HCT116 (cell line): ENCODE data around the gene G3BP1. TPM values are rescaled to one million over a fixed set of nuclear protein-coding genes. Genes with fewer than 3 reads are reported as not detected.

Experiments used
- ATAC-seq: fragments of 200-7000 bp; cut with Tn5 transposase; 2 replicates; pipeline ENCODE4 v1.9.1; 2020; ENCODE audit warnings: mild to moderate bottlenecking, moderate library complexity
- BruUV-seq: library from RNA; stranded (reverse); fragments of 400-500 nt; replicated peaks from 2 replicates; lab custom pipeline; 2021; lab: Mats Ljungman, UMichigan
- CTCF ChIA-PET: fragments of 300-600 bp; sonication (Branson Sonifier 250); formaldehyde crosslinking; loops from one replicate; lab custom pipeline; 2021; ENCODE audit warnings: antibody characterized with exemption; lab: Charles Lee
- POLR2A ChIA-PET: fragments of 300-600, 350-600 bp; sonication (Branson Sonifier 250); formaldehyde crosslinking; loops from one replicate; lab custom pipeline; 2021; ENCODE audit warnings: antibody characterized with exemption; lab: Charles Lee
- RAD21 ChIA-PET, 2 experiments: fragments of 300-600 bp; sonication (Branson Sonifier 250); formaldehyde crosslinking; loops; one replicate each; lab custom pipeline; 2023; ENCODE audit warnings: low total read pairs in 2 of 2; ENCODE audit not compliant: uncharacterized antibody in 2 of 2, unreplicated experiment in 2 of 2, low non-redundant PET in 1 of 2; lab: Charles Lee
- DNase-seq: peaks from one replicate; pipeline ENCODE4 v3.0.0-alpha.2; 2010; ENCODE audit warnings: low read depth, low spot score
- H2AFZ ChIP-seq: fragments of 200-600 bp; shearing (Covaris generic), sonication (generic); 2 replicates; pipeline ENCODE4 v1.6.1; 2017; ENCODE audit warnings: low read depth, mixed run types, mixed read lengths, antibody characterized with exemption, low read length; ENCODE audit not compliant: poor library complexity, severe bottlenecking
- H3K27ac ChIP-seq: 2 replicates; pipeline ENCODE4 v1.5.1; 2012; ENCODE audit warnings: low read depth, low read length
- H3K27me3 ChIP-seq: fragments of 200-600 bp; sonication (generic); 2 replicates; pipeline ENCODE4 v1.6.1; 2016; ENCODE audit warnings: mixed run types, low read length, mixed read lengths; ENCODE audit not compliant: insufficient read depth
- H3K36me3 ChIP-seq, 2 experiments: fragments of 200-500 bp in 1 of 2; fragments of 200-600 bp in 1 of 2; sonication (Bioruptor generic) in 1 of 2; sonication (generic) in 1 of 2; 2 replicates each; pipeline versions ENCODE4 v1.5.1 to v1.6.1; 2014 to 2016; ENCODE audit warnings: low read length in 2 of 2, inconsistent platforms in 1 of 2, mixed read lengths in 1 of 2, mixed run types in 1 of 2; ENCODE audit not compliant: insufficient read depth in 2 of 2, control insufficient read depth in 1 of 2
- H3K4me1 ChIP-seq, 2 experiments: fragments of 200-600 bp in 1 of 2; sonication (generic) in 1 of 2; 2 replicates each; pipeline versions ENCODE4 v1.5.1 to v1.6.1; 2012 to 2017; ENCODE audit warnings: low read length in 2 of 2, inconsistent platforms in 1 of 2, mild to moderate bottlenecking in 1 of 2, mixed read lengths in 1 of 2, mixed run types in 1 of 2, moderate library complexity in 1 of 2; ENCODE audit not compliant: insufficient read depth in 2 of 2, control insufficient read depth in 1 of 2
- H3K4me2 ChIP-seq: fragments of 200-600 bp; sonication (generic); 2 replicates; pipeline ENCODE4 v1.6.1; 2017; ENCODE audit warnings: mixed run types, low read length, mixed read lengths
- H3K4me3 ChIP-seq, 2 experiments: fragments of 200-600 bp in 1 of 2; sonication (generic) in 1 of 2; replicated peaks in 1 of 2; 2 replicates each; pipeline ENCODE4 v1.5.1; 2011 to 2016; ENCODE audit warnings: low read length in 2 of 2, control low read depth in 1 of 2, low read depth in 1 of 2, mild to moderate bottlenecking in 1 of 2, mixed read lengths in 1 of 2, mixed run types in 1 of 2
- H3K79me2 ChIP-seq: fragments of 200-600 bp; sonication (generic); 2 replicates; pipeline ENCODE4 v1.6.1; 2017; ENCODE audit warnings: mild to moderate bottlenecking, mixed run types, low read length, moderate library complexity, mixed read lengths; ENCODE audit not compliant: insufficient read depth
- H3K9ac ChIP-seq: fragments of 200-600 bp; sonication (generic); 2 replicates; pipeline ENCODE4 v1.6.1; 2016; ENCODE audit warnings: low read length, mixed read lengths
- H3K9me2 ChIP-seq: fragments of 200-600 bp; sonication (generic), shearing (Covaris generic); 2 replicates; pipeline ENCODE4 v1.6.1; 2017; ENCODE audit warnings: mixed run types, mild to moderate bottlenecking, moderate library complexity; ENCODE audit not compliant: insufficient read depth
- H3K9me3 ChIP-seq, 2 experiments: fragments of 200-500 bp in 1 of 2; fragments of 200-600 bp in 1 of 2; sonication (Bioruptor generic) in 1 of 2; sonication (generic) in 1 of 2; 2 replicates each; pipeline ENCODE4 v1.6.1; 2014 to 2017; ENCODE audit warnings: low read length in 2 of 2, mixed read lengths in 2 of 2, inconsistent platforms in 1 of 2, low read depth in 1 of 2, mild to moderate bottlenecking in 1 of 2, mixed run types in 1 of 2, moderate library complexity in 1 of 2; ENCODE audit not compliant: control insufficient read depth in 1 of 2, insufficient read depth in 1 of 2
- H4K20me1 ChIP-seq: fragments of 200-600 bp; sonication (generic), shearing (Covaris generic); 2 replicates; pipeline ENCODE4 v1.6.1; 2017; ENCODE audit warnings: mixed run types, mild to moderate bottlenecking, moderate library complexity; ENCODE audit not compliant: insufficient read depth
- ATF3 ChIP-seq: IDR thresholded peaks from 2 replicates; pipeline ENCODE4 v1.6.1; 2012
- CBX3 ChIP-seq: IDR thresholded peaks from 2 replicates; pipeline ENCODE4 v1.6.1; 2012; ENCODE audit warnings: low read depth
- CEBPB ChIP-seq: IDR thresholded peaks from 2 replicates; pipeline ENCODE4 v1.6.1; 2012; ENCODE audit warnings: low read depth
- EGR1 ChIP-seq: IDR thresholded peaks from 2 replicates; pipeline ENCODE4 v1.6.1; 2012; ENCODE audit warnings: low read depth
- EZH2phosphoT487 ChIP-seq: fragments of 200-600 bp; IDR thresholded peaks from 2 replicates; pipeline ENCODE4 v1.6.1; 2018; ENCODE audit warnings: antibody characterized with exemption, borderline replicate concordance
- FOSL1 ChIP-seq: IDR thresholded peaks from 2 replicates; pipeline ENCODE4 v1.6.1; 2012; ENCODE audit warnings: low read depth
- JUND ChIP-seq: IDR thresholded peaks from 2 replicates; pipeline ENCODE4 v1.6.1; 2012
- POLR2A ChIP-seq: IDR thresholded peaks from 2 replicates; pipeline ENCODE4 v1.7.0; 2011; ENCODE audit warnings: borderline replicate concordance; ENCODE audit not compliant: insufficient read depth, insufficient read length; ENCODE audit errors: extremely low read depth
- POLR2AphosphoS5 ChIP-seq: IDR thresholded peaks from 2 replicates; pipeline ENCODE4 v1.6.1; 2011; ENCODE audit warnings: mild to moderate bottlenecking, low read depth, low read length, moderate library complexity
- RAD21 ChIP-seq: IDR thresholded peaks from 2 replicates; pipeline ENCODE4 v1.6.1; 2012; ENCODE audit warnings: low read depth, mild to moderate bottlenecking
- REST ChIP-seq: IDR thresholded peaks from 2 replicates; pipeline ENCODE4 v1.6.1; 2012; ENCODE audit warnings: low read depth
- SIN3A ChIP-seq: IDR thresholded peaks from 2 replicates; pipeline ENCODE4 v1.6.1; 2012; ENCODE audit warnings: low read depth
- SRF ChIP-seq: IDR thresholded peaks from 2 replicates; pipeline ENCODE4 v1.6.1; 2012; ENCODE audit warnings: low read depth
- TCF7L2 ChIP-seq: IDR thresholded peaks from 2 replicates; pipeline ENCODE4 v1.7.0; 2011; ENCODE audit warnings: borderline replicate concordance, inconsistent platforms; ENCODE audit not compliant: insufficient read depth, insufficient read length; ENCODE audit errors: extremely low read depth
- ZFX ChIP-seq: fragments of 450-650 bp; IDR thresholded peaks from 2 replicates; pipeline ENCODE4 v1.6.1; 2017
- ZNF274 ChIP-seq: fragments of 200-500 bp; sonication (Bioruptor generic); IDR thresholded peaks from 2 replicates; pipeline ENCODE4 v1.6.1; 2014; ENCODE audit warnings: mild to moderate bottlenecking, low read depth, low read length, inconsistent platforms
- intact Hi-C: fragments of 100-400 bp; cut with micrococcal nuclease; formaldehyde crosslinking; loops from 2 replicates; pipeline ENCODE4 v1.10.0; 2022
- total RNA-seq: library from RNA; stranded (reverse); gene quantifications from one replicate; pipeline ENCODE4 v1.2.1, GENCODE V29; 2021; ENCODE audit not compliant: unreplicated experiment

The G3BP1 gene
- total RNA-seq, 1 experiment from 2014 or later: 296 TPM

GRCh38 chr5:151819830-151820229, 48.1 kb downstream of the G3BP1 start:
- H3K4me3 ChIP-seq: no peak overlapping the region
- H4K20me1 ChIP-seq: no peaks in the 10 kb centered on the region
- ATAC-seq (no peak), DNase-seq (no peak)
- H3K9me2 ChIP-seq: no peaks in the 10 kb centered on the region
- ChIA-PET RAD21 (no interaction called here), POLR2A (no interaction called here), CTCF (no interaction called here)
- TF ChIP-seq ZFX: no peak
- TF ChIP-seq EZH2phosphoT487: no peak
- TF ChIP-seq CBX3: no peak
- H3K9me3 ChIP-seq: no peaks in the 10 kb centered on the region
- H3K27ac ChIP-seq: no peak overlapping the region
- H3K9ac ChIP-seq: no peak overlapping the region
- H2AFZ ChIP-seq: no peak overlapping the region
- no peaks in the 10 kb centered on the region for H3K79me2 ChIP-seq
- no TSS peak for BruUV-seq
- H3K4me1 ChIP-seq: no peaks in the 10 kb centered on the region
- no peak overlapping the region for H3K4me2 ChIP-seq
- no peaks in the 10 kb centered on the region for H3K27me3 ChIP-seq
- intact Hi-C loops: no loop called here
- H3K36me3 ChIP-seq: peaks cover 0 to 2% of the 10 kb centered on the region in 2 experiments; a peak in 1 of 4 replicates

- no peaks in the 10 kb centered on the region for H3K27me3 ChIP-seq
- H3K27ac ChIP-seq: no peak overlapping the region
- intact Hi-C loops: no loop called here
- no peak overlapping the region for H3K4me2 ChIP-seq
- CTCF ChIA-PET: no interaction called here
- RAD21 ChIA-PET: no interaction called here
- H3K4me1 ChIP-seq: no peaks in the 10 kb centered on the region
- no peaks in the 10 kb centered on the region for H3K9me2 ChIP-seq
- POLR2A ChIA-PET: no interaction called here
- 0 out of 4 replicates have a peak, but pooled peaks cover 0 to 2% of the 10 kb centered on the region in 2 experiments for H3K36me3 ChIP-seq
- no peak overlapping the region for H2AFZ ChIP-seq
- H3K9me3 ChIP-seq: no peaks in the 10 kb centered on the region
- no peak for ATAC-seq
- no peak for DNase-seq
- TF ChIP-seq POLR2A: no peak
- no peak for TF ChIP-seq CEBPB
- TF ChIP-seq ZFX: no peak
- TF ChIP-seq RAD21: no peak
- no peak for TF ChIP-seq TCF7L2
- TF ChIP-seq POLR2AphosphoS5: no peak
- TF ChIP-seq ZNF274: no peak
- no peak for TF ChIP-seq FOSL1
- no peak for TF ChIP-seq SIN3A
- TF ChIP-seq REST: no peak
- TF ChIP-seq CBX3: no peak
- no peak for TF ChIP-seq EZH2phosphoT487
- no peak for TF ChIP-seq ATF3
- no peak for TF ChIP-seq EGR1
- TF ChIP-seq SRF: no peak
- TF ChIP-seq JUND: no peak
- BruUV-seq: no TSS peak
- H3K79me2 ChIP-seq: no peaks in the 10 kb centered on the region
- no peaks in the 10 kb centered on the region for H4K20me1 ChIP-seq
- H3K4me3 ChIP-seq: no peak overlapping the region
- H3K9ac ChIP-seq: no peak overlapping the region
Measured at GRCh38 chr5:151820271-151820670, 48.5 kb downstream of the G3BP1 start.
